BE2C (cell line): ENCODE measurements around the gene LRRC2.
"Not testable (repeated sequence)": the region's sequence is repeated elsewhere in the genome, so short reads cannot be mapped to it uniquely, and the experiment has no call there.

Experiments
- DNase-seq: peaks from one replicate; pipeline ENCODE4 v3.0.0-alpha.2; 2020
- H3K27me3 ChIP-seq: fragments of 250-450 bp; sonication (Bioruptor Pico); 2 replicates; pipeline ENCODE4 v1.5.1; 2020; ENCODE audit warnings: mild to moderate bottlenecking
- H3K36me3 ChIP-seq: fragments of 250-450 bp; sonication (Bioruptor Pico); 2 replicates; pipeline ENCODE4 v1.5.1; 2020; ENCODE audit warnings: mild to moderate bottlenecking
- H3K4me1 ChIP-seq: fragments of 250-450 bp; sonication (Bioruptor Pico); 2 replicates; pipeline ENCODE4 v1.5.1; 2020
- H3K4me3 ChIP-seq: 2 replicates; pipeline ENCODE4 v1.5.1; 2011; ENCODE audit warnings: low read depth, low read length
- H3K9me3 ChIP-seq: fragments of 250-450 bp; sonication (Bioruptor Pico); 2 replicates; pipeline ENCODE4 v1.5.1; 2020
- CTCF ChIP-seq: IDR thresholded peaks from 2 replicates; pipeline ENCODE4 v1.5.1; 2012; ENCODE audit warnings: mild to moderate bottlenecking, low read depth, low read length

Gene LRRC2

GRCh38 chr3:46524832-46525231 lies 41.3 kb downstream of the LRRC2 start:
- H3K4me3 ChIP-seq: no peak overlapping the region
- DNase-seq: no peak
- H3K36me3 ChIP-seq: no peaks in the 10 kb centered on the region
- no peaks in the 10 kb centered on the region for H3K27me3 ChIP-seq
- H3K9me3 ChIP-seq: no peaks in the 10 kb centered on the region
- TF ChIP-seq CTCF: no peak
- no peaks in the 10 kb centered on the region for H3K4me1 ChIP-seq

DNA sequence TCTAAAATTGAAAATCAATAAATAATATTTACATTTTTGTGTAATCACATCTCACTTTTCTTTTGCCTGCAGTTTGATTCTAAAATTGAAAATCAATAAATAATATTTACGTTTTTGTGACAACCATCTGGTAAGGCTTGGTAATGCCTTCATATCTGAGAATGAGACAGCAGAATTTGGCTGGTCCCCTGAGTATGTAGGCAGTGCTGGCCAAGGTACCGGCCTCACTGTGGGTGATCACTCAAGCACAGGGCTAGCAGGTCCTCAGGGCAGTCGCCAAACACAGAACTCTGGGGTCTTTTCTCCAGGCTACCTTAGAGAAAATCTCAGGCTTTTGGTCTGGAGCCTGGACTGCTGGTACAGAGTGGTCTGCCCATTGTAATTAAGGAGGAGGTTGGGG lies 42.1 kb downstream of the LRRC2 start:
- no peaks in the 10 kb centered on the region for H3K9me3 ChIP-seq
- DNase-seq: no peak
- no peaks in the 10 kb centered on the region for H3K4me1 ChIP-seq
- no peak for TF ChIP-seq CTCF
- H3K27me3 ChIP-seq: no peaks in the 10 kb centered on the region
- no peak overlapping the region for H3K4me3 ChIP-seq
- no peaks in the 10 kb centered on the region for H3K36me3 ChIP-seq

DNA sequence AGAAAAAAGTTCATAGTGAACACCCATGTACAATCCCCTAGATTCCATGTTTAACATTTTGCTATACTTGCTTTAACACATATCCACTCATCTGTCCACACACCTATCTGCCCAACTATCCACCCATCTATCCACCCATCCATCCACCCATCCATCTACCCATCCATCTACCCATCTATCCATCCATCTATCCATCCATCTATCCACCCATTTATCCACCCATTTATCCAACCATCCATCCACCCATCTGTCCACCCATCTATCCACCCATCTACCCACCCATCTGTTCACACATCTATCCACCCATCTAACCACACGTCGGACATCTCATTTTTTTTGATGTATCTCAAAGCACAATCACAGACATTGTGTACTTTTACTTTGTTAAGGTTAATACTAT lies 42.5 kb downstream of the LRRC2 start:
- DNase-seq: no peak
- no peaks in the 10 kb centered on the region for H3K4me1 ChIP-seq
- no peaks in the 10 kb centered on the region for H3K9me3 ChIP-seq
- H3K4me3 ChIP-seq: no peak overlapping the region
- no peaks in the 10 kb centered on the region for H3K36me3 ChIP-seq
- no peaks in the 10 kb centered on the region for H3K27me3 ChIP-seq
- TF ChIP-seq CTCF: no peak

- not testable (repeated sequence) for H3K4me3 ChIP-seq, H3K27me3 ChIP-seq, DNase-seq, H3K4me1 ChIP-seq, H3K9me3 ChIP-seq, H3K36me3 ChIP-seq
Measured at GRCh38 chr3:46522201-46522600, 43.9 kb downstream of the LRRC2 start.

DNA sequence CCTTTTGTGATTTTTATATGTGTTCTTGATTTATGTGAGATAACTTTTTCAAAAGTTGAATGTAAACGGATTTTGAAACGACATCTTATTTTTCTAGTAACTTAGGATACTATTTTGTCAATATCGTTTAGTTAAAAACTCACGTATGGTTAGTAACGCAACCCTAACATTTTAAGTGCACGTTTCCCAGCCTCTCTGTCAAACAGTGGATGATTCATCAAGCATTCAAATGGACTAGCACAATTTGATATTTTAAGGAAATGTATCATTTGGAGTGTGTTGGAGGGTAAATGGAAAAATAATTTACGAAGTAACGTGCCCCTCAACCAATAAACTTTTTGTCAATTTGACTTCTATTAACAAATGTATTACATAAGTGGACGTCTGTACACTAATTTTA lies 45.0 kb downstream of the LRRC2 start:
- no peaks in the 10 kb centered on the region for H3K4me1 ChIP-seq
- H3K9me3 ChIP-seq: no peaks in the 10 kb centered on the region
- H3K36me3 ChIP-seq: no peaks in the 10 kb centered on the region
- no peak for DNase-seq
- H3K4me3 ChIP-seq: no peak overlapping the region
- no peaks in the 10 kb centered on the region for H3K27me3 ChIP-seq
- TF ChIP-seq CTCF: no peak

GRCh38 chr3:46520531-46520930 lies 45.6 kb downstream of the LRRC2 start:
- DNase-seq: no peak
- Histone ChIP-seq H3K36me3 (no peaks in the 10 kb centered on the region), H3K27me3 (no peaks in the 10 kb centered on the region), H3K4me3 (no peak overlapping the region), H3K9me3 (no peaks in the 10 kb centered on the region), H3K4me1 (no peaks in the 10 kb centered on the region)
- TF ChIP-seq CTCF: no peak

DNA sequence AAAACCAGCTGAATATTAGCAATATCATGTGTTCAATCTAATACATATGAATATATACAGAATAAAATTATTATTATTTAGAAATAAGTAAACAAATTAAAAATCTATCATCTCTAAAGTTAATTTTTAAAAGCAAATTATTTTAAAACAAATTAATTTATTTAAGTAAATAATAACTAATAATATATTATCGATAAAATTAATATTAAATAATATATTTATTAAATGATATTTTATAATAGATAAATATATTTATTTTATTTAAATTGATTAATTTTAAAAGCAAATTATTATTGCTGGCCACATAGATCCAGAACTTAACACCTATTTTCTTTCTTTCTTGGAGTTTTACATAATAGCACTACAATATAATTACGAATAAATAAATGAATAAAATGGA lies 46.1 kb downstream of the LRRC2 start:
- no peaks in the 10 kb centered on the region for H3K36me3 ChIP-seq
- no peaks in the 10 kb centered on the region for H3K27me3 ChIP-seq
- no peaks in the 10 kb centered on the region for H3K4me1 ChIP-seq
- TF ChIP-seq CTCF: no peak
- DNase-seq: no peak
- no peaks in the 10 kb centered on the region for H3K9me3 ChIP-seq
- H3K4me3 ChIP-seq: no peak overlapping the region
